Ishikawa (cell line): Measurements from ENCODE around the gene DEPDC1.

Experiments
- CEBPB ChIP-seq: IDR thresholded peaks from 2 replicates; pipeline ENCODE4 v1.6.1; 2012
- CREB1 ChIP-seq: IDR thresholded peaks from 2 replicates; pipeline ENCODE4 v1.6.1; 2012; ENCODE audit warnings: low read depth
- EGR1 ChIP-seq: IDR thresholded peaks from 2 replicates; pipeline ENCODE4 v1.6.1; 2012
- EP300 ChIP-seq: IDR thresholded peaks from 2 replicates; pipeline ENCODE4 v1.6.1; 2012; ENCODE audit warnings: borderline replicate concordance
- FOXM1 ChIP-seq: IDR thresholded peaks from 2 replicates; pipeline ENCODE4 v1.6.1; 2012; ENCODE audit warnings: low read depth, borderline replicate concordance
- NFIC ChIP-seq: IDR thresholded peaks from 2 replicates; pipeline ENCODE4 v1.6.1; 2012
- RAD21 ChIP-seq: IDR thresholded peaks from 2 replicates; pipeline ENCODE4 v1.6.1; 2012; ENCODE audit warnings: low read depth
- TAF1 ChIP-seq: IDR thresholded peaks from 2 replicates; pipeline ENCODE4 v1.6.1; 2012; ENCODE audit warnings: low read depth, mild to moderate bottlenecking
- TCF12 ChIP-seq: IDR thresholded peaks from 2 replicates; pipeline ENCODE4 v1.6.1; 2012; ENCODE audit warnings: low read depth
- TEAD4 ChIP-seq: IDR thresholded peaks from 2 replicates; pipeline ENCODE4 v1.6.1; 2012
- YY1 ChIP-seq: IDR thresholded peaks from 2 replicates; pipeline ENCODE4 v1.6.1; 2012; ENCODE audit warnings: low read depth
- ZBTB7A ChIP-seq: IDR thresholded peaks from 2 replicates; pipeline ENCODE4 v1.6.1; 2012; ENCODE audit warnings: low read depth
- TF ChIP-seq, protein P1 (sequence below): IDR thresholded peaks from 2 replicates; pipeline ENCODE4 v1.6.1; 2012
- TF ChIP-seq, protein P2 (sequence below): IDR thresholded peaks from 2 replicates; pipeline ENCODE4 v1.6.1; 2012
- TF ChIP-seq, protein P3 (sequence below): IDR thresholded peaks from 2 replicates; pipeline ENCODE4 v1.6.1; 2012; ENCODE audit warnings: low read depth, mild to moderate bottlenecking

DEPDC1 gene

DNA sequence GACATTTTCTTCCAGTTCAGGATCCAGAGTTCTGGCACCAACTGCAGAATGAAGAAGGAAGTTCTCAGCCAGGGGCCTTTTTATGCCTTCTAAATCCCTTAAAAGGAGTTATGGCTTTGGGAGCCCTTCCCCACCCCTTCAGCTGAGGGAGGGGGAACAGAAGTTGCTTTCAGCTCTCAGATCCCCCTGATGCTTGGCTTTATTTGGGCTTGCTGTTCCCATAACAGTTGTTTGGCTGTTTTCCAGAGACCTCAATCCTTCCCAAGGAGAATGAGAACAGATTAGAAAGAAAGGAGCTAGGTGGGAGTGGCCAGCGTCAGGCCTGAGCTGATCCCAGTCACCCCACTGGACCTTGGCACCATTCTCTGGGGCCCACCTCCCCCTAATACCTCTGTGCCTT is 47.0 kb downstream of the DEPDC1 start, which contains the start of gene RPE65:
Gene RPE65, minus strand, starts transcription at position 54 of the 400 bp plus-strand sequence. Its CDS starts 49 bp downstream, at position 5.
- no peak for TF ChIP-seq ZBTB7A
- no peak for TF ChIP-seq TCF12
- no peak for TF ChIP-seq CREB1
- no peak for TF ChIP-seq TAF1
- TF ChIP-seq, protein P1, sequence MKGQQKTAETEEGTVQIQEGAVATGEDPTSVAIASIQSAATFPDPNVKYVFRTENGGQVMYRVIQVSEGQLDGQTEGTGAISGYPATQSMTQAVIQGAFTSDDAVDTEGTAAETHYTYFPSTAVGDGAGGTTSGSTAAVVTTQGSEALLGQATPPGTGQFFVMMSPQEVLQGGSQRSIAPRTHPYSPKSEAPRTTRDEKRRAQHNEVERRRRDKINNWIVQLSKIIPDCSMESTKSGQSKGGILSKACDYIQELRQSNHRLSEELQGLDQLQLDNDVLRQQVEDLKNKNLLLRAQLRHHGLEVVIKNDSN = no peak
- TF ChIP-seq TEAD4 = no peak
- no peak for TF ChIP-seq FOXM1
- TF ChIP-seq EGR1 = no peak
- TF ChIP-seq EP300 = no peak
- no peak for TF ChIP-seq RAD21
- TF ChIP-seq, protein P2, sequence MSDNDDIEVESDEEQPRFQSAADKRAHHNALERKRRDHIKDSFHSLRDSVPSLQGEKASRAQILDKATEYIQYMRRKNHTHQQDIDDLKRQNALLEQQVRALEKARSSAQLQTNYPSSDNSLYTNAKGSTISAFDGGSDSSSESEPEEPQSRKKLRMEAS = no peak
- TF ChIP-seq NFIC = no peak
- no peak for TF ChIP-seq YY1
- TF ChIP-seq, protein P3, sequence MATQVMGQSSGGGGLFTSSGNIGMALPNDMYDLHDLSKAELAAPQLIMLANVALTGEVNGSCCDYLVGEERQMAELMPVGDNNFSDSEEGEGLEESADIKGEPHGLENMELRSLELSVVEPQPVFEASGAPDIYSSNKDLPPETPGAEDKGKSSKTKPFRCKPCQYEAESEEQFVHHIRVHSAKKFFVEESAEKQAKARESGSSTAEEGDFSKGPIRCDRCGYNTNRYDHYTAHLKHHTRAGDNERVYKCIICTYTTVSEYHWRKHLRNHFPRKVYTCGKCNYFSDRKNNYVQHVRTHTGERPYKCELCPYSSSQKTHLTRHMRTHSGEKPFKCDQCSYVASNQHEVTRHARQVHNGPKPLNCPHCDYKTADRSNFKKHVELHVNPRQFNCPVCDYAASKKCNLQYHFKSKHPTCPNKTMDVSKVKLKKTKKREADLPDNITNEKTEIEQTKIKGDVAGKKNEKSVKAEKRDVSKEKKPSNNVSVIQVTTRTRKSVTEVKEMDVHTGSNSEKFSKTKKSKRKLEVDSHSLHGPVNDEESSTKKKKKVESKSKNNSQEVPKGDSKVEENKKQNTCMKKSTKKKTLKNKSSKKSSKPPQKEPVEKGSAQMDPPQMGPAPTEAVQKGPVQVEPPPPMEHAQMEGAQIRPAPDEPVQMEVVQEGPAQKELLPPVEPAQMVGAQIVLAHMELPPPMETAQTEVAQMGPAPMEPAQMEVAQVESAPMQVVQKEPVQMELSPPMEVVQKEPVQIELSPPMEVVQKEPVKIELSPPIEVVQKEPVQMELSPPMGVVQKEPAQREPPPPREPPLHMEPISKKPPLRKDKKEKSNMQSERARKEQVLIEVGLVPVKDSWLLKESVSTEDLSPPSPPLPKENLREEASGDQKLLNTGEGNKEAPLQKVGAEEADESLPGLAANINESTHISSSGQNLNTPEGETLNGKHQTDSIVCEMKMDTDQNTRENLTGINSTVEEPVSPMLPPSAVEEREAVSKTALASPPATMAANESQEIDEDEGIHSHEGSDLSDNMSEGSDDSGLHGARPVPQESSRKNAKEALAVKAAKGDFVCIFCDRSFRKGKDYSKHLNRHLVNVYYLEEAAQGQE = no peak
- TF ChIP-seq CEBPB = no peak

DNA sequence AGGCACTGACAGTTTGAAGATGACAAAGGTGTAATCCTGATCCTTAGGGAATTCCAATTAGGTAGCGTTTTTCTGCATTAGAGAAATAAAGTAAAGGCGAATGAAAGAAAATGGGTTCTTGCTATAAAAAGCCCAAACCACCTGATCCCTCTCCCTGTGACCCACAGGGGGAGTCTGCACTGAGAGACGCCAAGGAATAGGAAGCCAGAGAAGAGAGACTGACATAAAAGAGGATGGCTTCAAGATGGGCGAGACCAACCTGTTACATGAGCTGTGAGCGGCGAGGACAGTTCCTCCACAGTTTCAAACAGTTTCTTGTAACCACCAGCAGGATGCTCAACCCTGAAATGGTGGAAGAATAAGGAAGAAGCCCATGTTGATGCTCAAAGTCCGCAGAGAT is 48.5 kb downstream of the DEPDC1 start:
- TF ChIP-seq YY1 = no peak
- TF ChIP-seq CEBPB = no peak
- TF ChIP-seq ZBTB7A = no peak
- TF ChIP-seq EGR1 = no peak
- TF ChIP-seq TCF12 = no peak
- TF ChIP-seq CREB1 = no peak
- TF ChIP-seq, protein P3 = no peak

DNA sequence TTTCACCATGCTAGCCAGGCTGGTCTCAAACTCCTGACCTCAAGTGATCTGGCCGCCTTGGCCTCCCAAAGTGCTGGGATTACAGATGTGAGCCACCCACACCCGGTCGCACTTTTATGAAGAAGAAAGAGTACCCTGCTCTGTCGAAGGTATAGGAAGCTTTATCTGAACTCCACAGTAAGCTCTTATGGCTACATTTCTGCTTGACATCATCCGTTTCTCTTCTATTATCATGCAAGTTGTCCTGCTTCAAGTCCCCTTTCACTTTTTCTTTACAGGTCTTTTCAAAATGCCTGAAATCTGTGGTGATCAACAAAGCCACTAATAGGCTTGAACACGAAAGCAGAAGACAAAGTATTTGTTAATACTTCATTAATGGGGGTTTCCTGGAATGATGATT is 51.2 kb downstream of the DEPDC1 start:
- TF ChIP-seq, protein P1 = no peak
- TF ChIP-seq YY1 = no peak
- no peak for TF ChIP-seq TCF12
- no peak for TF ChIP-seq TAF1
- no peak for TF ChIP-seq TEAD4
- no peak for TF ChIP-seq ZBTB7A
- TF ChIP-seq FOXM1 = no peak
- no peak for TF ChIP-seq NFIC
- TF ChIP-seq, protein P2 = no peak
- no peak for TF ChIP-seq EP300
- TF ChIP-seq CREB1 = no peak
- TF ChIP-seq, protein P3 = no peak
- no peak for TF ChIP-seq RAD21
- TF ChIP-seq CEBPB = no peak
- no peak for TF ChIP-seq EGR1

DNA sequence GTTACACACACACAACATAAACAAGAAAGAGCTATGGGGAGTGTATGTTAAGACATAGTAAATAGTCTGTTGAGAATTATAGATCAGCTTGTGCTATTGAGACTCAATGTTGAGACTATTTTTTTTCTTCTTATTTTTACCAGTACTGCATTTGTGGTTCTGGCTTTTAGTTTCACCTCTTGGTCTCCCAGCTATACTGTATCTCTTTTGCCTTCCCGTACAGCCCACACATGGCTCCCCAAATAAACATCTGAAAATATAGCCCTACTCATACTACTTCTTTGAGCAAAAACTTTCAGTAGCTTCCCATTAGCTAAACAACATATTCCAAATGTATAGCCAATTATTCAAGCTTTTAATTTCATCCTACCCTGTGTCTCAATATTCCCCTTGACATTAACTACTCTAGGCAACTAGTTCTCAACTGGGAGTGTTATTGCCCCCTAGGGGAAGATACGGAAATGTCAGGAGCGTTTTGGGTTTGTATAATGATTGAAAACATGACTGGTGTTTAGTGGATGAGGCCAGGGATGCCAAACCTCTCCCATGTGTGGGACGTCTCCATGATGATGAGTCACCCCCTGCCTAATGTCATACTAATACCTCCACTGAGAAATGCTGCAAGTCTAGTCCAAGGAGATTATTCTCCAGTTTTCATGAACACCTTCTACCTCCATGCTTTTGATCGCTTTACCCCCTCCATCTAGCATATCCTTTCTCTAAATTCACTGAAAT is 53.9 kb downstream of the DEPDC1 start:
- TF ChIP-seq RAD21 (peak; percentile 62), EGR1 (no peak), NFIC (no peak)

DNA sequence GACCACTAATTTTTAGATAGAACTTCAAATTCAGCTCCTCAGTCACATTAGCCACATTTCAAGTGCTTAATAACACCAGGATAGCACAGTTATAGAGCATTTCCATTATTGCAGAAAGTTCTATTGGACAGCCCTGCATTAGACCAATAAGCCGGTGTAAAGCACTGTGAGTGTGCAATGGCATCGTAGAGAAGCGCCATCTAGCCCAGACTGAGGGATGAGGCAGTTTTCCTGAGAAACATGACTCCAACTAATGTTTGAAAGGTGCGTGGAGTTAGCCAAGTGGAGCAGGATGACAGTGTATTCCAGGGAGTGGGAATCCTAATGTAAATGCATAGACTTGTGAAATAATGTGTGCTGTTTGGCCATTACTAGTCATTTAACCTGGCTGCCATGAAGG is 54.9 kb downstream of the DEPDC1 start:
- TF ChIP-seq, protein P1 = no peak
- TF ChIP-seq FOXM1 = no peak
- TF ChIP-seq CEBPB = no peak
- TF ChIP-seq ZBTB7A = no peak
- TF ChIP-seq TCF12 = no peak
- no peak for TF ChIP-seq NFIC
- no peak for TF ChIP-seq TEAD4
- TF ChIP-seq, protein P3 = no peak
- no peak for TF ChIP-seq RAD21
- no peak for TF ChIP-seq TAF1
- no peak for TF ChIP-seq EP300
- no peak for TF ChIP-seq CREB1
- no peak for TF ChIP-seq EGR1
- TF ChIP-seq YY1 = no peak
- TF ChIP-seq, protein P2 = no peak
